Neuronal stem cell (in vitro differentiated cells): ENCODE results near the gene SVIL.
"Not testable (repeated sequence)": the region's sequence is repeated elsewhere in the genome, so short reads cannot be mapped to it uniquely, and the experiment has no call there.

Source experiments
- DNase-seq: peaks from one replicate; pipeline ENCODE4 v3.0.0-alpha.2; 2013; ENCODE audit warnings: low spot score
- H2AFZ ChIP-seq: one replicate; pipeline ENCODE4 v1.6.1; 2013; ENCODE audit warnings: mild to moderate bottlenecking, low read length, inconsistent platforms
- H2AK5ac ChIP-seq: 2 replicates; pipeline ENCODE4 v1.6.1; 2013; ENCODE audit warnings: low read depth, mild to moderate bottlenecking, inconsistent platforms, low read length, moderate library complexity, mixed read lengths
- H2BK120ac ChIP-seq: 2 replicates; pipeline ENCODE4 v1.6.1; 2013; ENCODE audit warnings: low read depth, mild to moderate bottlenecking, inconsistent platforms, low read length, moderate library complexity, mixed read lengths
- H2BK12ac ChIP-seq: one replicate; pipeline ENCODE4 v1.6.1; 2013; ENCODE audit warnings: low read length, inconsistent platforms
- H2BK15ac ChIP-seq: 2 replicates; pipeline ENCODE4 v1.6.1; 2013; ENCODE audit warnings: mild to moderate bottlenecking, low read length, inconsistent platforms, mixed read lengths
- H2BK5ac ChIP-seq: one replicate; pipeline ENCODE4 v1.6.1; 2013; ENCODE audit warnings: inconsistent platforms, mild to moderate bottlenecking, low read length, moderate library complexity
- H3K14ac ChIP-seq: one replicate; pipeline ENCODE4 v1.6.1; 2013; ENCODE audit warnings: low read length, inconsistent platforms
- H3K18ac ChIP-seq: 2 replicates; pipeline ENCODE4 v1.6.1; 2013; ENCODE audit warnings: low read length, inconsistent platforms
- H3K23ac ChIP-seq: 2 replicates; pipeline ENCODE4 v1.6.1; 2013; ENCODE audit warnings: low read depth, mild to moderate bottlenecking, mixed read lengths, low read length, inconsistent platforms; ENCODE audit not compliant: poor library complexity
- H3K27ac ChIP-seq: replicated peaks from 3 replicates; pipeline ENCODE4 v1.5.1; 2013; ENCODE audit warnings: low read length, inconsistent platforms
- H3K27me3 ChIP-seq, 3 experiments: 2 replicates each; pipeline ENCODE4 v1.6.1; 2013; ENCODE audit warnings: low read length in 3 of 3, mild to moderate bottlenecking in 2 of 3, inconsistent platforms in 1 of 3, low read depth in 1 of 3, mixed read lengths in 1 of 3, moderate library complexity in 1 of 3; ENCODE audit not compliant: control insufficient read depth in 3 of 3, insufficient read depth in 3 of 3
- H3K36me3 ChIP-seq, 2 donors: replicated peaks in 1 of 2; 2 replicates each; pipeline ENCODE4 v1.6.1; 2013; ENCODE audit warnings: low read length in 2 of 2; ENCODE audit not compliant: control insufficient read depth in 2 of 2, insufficient read depth in 2 of 2
- H3K4ac ChIP-seq: 2 replicates; pipeline ENCODE4 v1.6.1; 2013; ENCODE audit warnings: inconsistent platforms, mild to moderate bottlenecking, low read length, moderate library complexity
- H3K4me1 ChIP-seq, 2 donors: 1 replicate in 1 of 2; 2 replicates in 1 of 2; pipeline ENCODE4 v1.6.1; 2013; ENCODE audit warnings: low read length in 2 of 2, low read depth in 1 of 2; ENCODE audit not compliant: control insufficient read depth in 2 of 2, insufficient read depth in 1 of 2
- H3K4me2 ChIP-seq: one replicate; pipeline ENCODE4 v1.6.1; 2013; ENCODE audit warnings: mild to moderate bottlenecking, low read length, inconsistent platforms; ENCODE audit not compliant: insufficient read depth, poor library complexity, severe bottlenecking
- H3K4me3 ChIP-seq, 2 donors: 2 replicates each; pipeline ENCODE4 v1.5.1; 2013; ENCODE audit warnings: low read length in 2 of 2, mild to moderate bottlenecking in 2 of 2, inconsistent platforms in 1 of 2, moderate library complexity in 1 of 2
- H3K79me1 ChIP-seq: one replicate; pipeline ENCODE4 v1.6.1; 2013; ENCODE audit warnings: low read depth, mild to moderate bottlenecking, inconsistent platforms, low read length, moderate library complexity
- H3K9ac ChIP-seq: one replicate; pipeline ENCODE4 v1.6.1; 2013; ENCODE audit warnings: mild to moderate bottlenecking, low read depth, low read length, inconsistent platforms; ENCODE audit not compliant: poor library complexity
- H3K9me3 ChIP-seq, 2 donors: replicated peaks in 1 of 2; 2 replicates each; pipeline versions ENCODE3 to v1.6.1; 2013; ENCODE audit warnings: low read length in 2 of 2, mild to moderate bottlenecking in 2 of 2, inconsistent platforms in 1 of 2, low read depth in 1 of 2, mixed read lengths in 1 of 2, moderate library complexity in 1 of 2; ENCODE audit not compliant: control insufficient read depth in 2 of 2, insufficient read depth in 1 of 2
- H4K8ac ChIP-seq: one replicate; pipeline ENCODE4 v1.6.1; 2013; ENCODE audit warnings: low read depth, mild to moderate bottlenecking, inconsistent platforms, low read length, moderate library complexity
- H4K91ac ChIP-seq: one replicate; pipeline ENCODE4 v1.6.1; 2013; ENCODE audit warnings: low read length, low read depth, mild to moderate bottlenecking, inconsistent platforms; ENCODE audit not compliant: poor library complexity
- WGBS, 2 donors: extraction: QIAGEN DNeasy Blood & Tissue Kit; methylation state at CpG; one replicate each; pipeline ENCODE4 v1.1.7; 2013; ENCODE audit warnings: missing lambda C conversion rate in 2 of 2, mixed read lengths in 1 of 2; ENCODE audit not compliant: insufficient read length in 2 of 2, insufficient replicate concordance in 1 of 2; ENCODE audit errors: extremely low coverage in 2 of 2; 5-methylcytosine and 5-hydroxymethylcytosine counted together

The SVIL gene

GRCh38 chr10:29553116-29553515 is 81.7 kb downstream of the SVIL start:
- not testable (repeated sequence) for H3K79me1 ChIP-seq, H4K91ac ChIP-seq, H2BK120ac ChIP-seq, H3K4me2 ChIP-seq, H2BK5ac ChIP-seq, H3K18ac ChIP-seq, H3K27me3 ChIP-seq, H3K9me3 ChIP-seq, H2AFZ ChIP-seq, DNase-seq, H4K8ac ChIP-seq, H3K27ac ChIP-seq, H3K4me3 ChIP-seq, H3K9ac ChIP-seq, H3K4ac ChIP-seq, H2AK5ac ChIP-seq, H2BK15ac ChIP-seq, H2BK12ac ChIP-seq, H3K23ac ChIP-seq, H3K14ac ChIP-seq
- WGBS, 2 donors: no CpG with 5 or more reads among the region's 9 CpGs
- H3K36me3 ChIP-seq: peaks cover 26 to 28% of the 10 kb centered on the region in 2 donors
- peaks cover 13 to 16% of the 10 kb centered on the region in 2 donors for H3K4me1 ChIP-seq

- not testable (repeated sequence) for H4K8ac ChIP-seq, H2BK5ac ChIP-seq, H3K23ac ChIP-seq, H3K4ac ChIP-seq, H3K18ac ChIP-seq, H2AK5ac ChIP-seq, H3K4me2 ChIP-seq, H3K79me1 ChIP-seq, H3K27me3 ChIP-seq, H3K9ac ChIP-seq, H2BK15ac ChIP-seq, H2AFZ ChIP-seq, H2BK120ac ChIP-seq, H3K4me3 ChIP-seq, H3K14ac ChIP-seq, H3K4me1 ChIP-seq, DNase-seq, H3K27ac ChIP-seq, H4K91ac ChIP-seq, H2BK12ac ChIP-seq, H3K9me3 ChIP-seq
- no CpG with 5 or more reads among the region's 3 CpGs for WGBS, 2 donors
- peaks cover 26 to 27% of the 10 kb centered on the region in 2 donors for H3K36me3 ChIP-seq
These were observed 85.3 kb downstream of the SVIL start for GRCh38 chr10:29549493-29549892.

- H3K4me3 ChIP-seq: no peak overlapping the region
- H3K27me3 ChIP-seq: no peaks in the 10 kb centered on the region
- H3K18ac ChIP-seq: no peak overlapping the region
- no peak overlapping the region for H2BK12ac ChIP-seq
- no peak overlapping the region for H3K27ac ChIP-seq
- no peak overlapping the region for H2AFZ ChIP-seq
- no peak overlapping the region for H2BK15ac ChIP-seq
- H3K36me3 ChIP-seq: peaks cover 16 to 17% of the 10 kb centered on the region in 2 donors
- no peak overlapping the region for H3K4ac ChIP-seq
- no peak overlapping the region for H3K4me2 ChIP-seq
- no peak overlapping the region for H2BK5ac ChIP-seq
- H2AK5ac ChIP-seq: no peak overlapping the region
- no peak overlapping the region for H3K23ac ChIP-seq
- H4K8ac ChIP-seq: no peak overlapping the region
- no peaks in the 10 kb centered on the region for H3K79me1 ChIP-seq
- no peak overlapping the region for H2BK120ac ChIP-seq
- no peak for DNase-seq
- H3K9ac ChIP-seq: no peak overlapping the region
- H3K14ac ChIP-seq: no peak overlapping the region
- H4K91ac ChIP-seq: no peak overlapping the region
- H3K4me1 ChIP-seq: peaks cover 0 to 10% of the 10 kb centered on the region in 2 donors
- WGBS, 2 donors: no CpG with 5 or more reads among the region's 2 CpGs
- no peaks in the 10 kb centered on the region for H3K9me3 ChIP-seq
These were observed 87.9 kb downstream of the SVIL start for GRCh38 chr10:29546773-29547313.

DNA sequence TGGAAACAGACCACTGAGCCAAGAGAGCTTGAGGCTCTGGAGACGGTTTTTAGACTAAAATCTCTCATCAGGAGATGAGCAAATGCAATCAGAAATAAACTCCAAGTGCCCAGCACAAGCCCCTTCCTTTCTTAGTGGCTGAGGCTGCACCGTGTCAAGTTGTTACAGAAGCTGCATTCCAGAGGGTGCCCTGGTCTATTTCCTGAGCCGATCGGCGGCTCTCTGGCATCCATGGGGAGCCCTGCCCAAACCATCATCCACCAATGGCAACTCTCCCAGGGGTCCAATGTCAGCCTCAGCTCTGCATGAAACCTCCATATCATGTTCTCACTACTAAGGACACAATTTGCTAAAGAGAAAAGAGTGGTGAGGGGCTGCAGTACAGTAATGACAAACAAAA is 89.6 kb downstream of the SVIL start:
- H2BK5ac ChIP-seq: no peak overlapping the region
- no peak overlapping the region for H3K4ac ChIP-seq
- H3K23ac ChIP-seq: no peak overlapping the region
- peaks cover 3 to 8% of the 10 kb centered on the region in 2 donors for H3K36me3 ChIP-seq
- peaks cover 0 to 12% of the 10 kb centered on the region in 2 donors for H3K4me1 ChIP-seq
- H3K4me2 ChIP-seq: no peak overlapping the region
- no peak for DNase-seq
- H3K27ac ChIP-seq: no peak overlapping the region
- H3K18ac ChIP-seq: no peak overlapping the region
- no CpG with 5 or more reads among the region's 5 CpGs for WGBS, 2 donors
- H3K79me1 ChIP-seq: no peaks in the 10 kb centered on the region
- no peaks in the 10 kb centered on the region for H3K27me3 ChIP-seq
- H2AK5ac ChIP-seq: no peak overlapping the region
- no peaks in the 10 kb centered on the region for H3K9me3 ChIP-seq
- no peak overlapping the region for H4K8ac ChIP-seq
- no peak overlapping the region for H2AFZ ChIP-seq
- no peak overlapping the region for H3K9ac ChIP-seq
- H3K14ac ChIP-seq: no peak overlapping the region
- H2BK12ac ChIP-seq: no peak overlapping the region
- H2BK15ac ChIP-seq: no peak overlapping the region
- H4K91ac ChIP-seq: no peak overlapping the region
- no peak overlapping the region for H3K4me3 ChIP-seq
- H2BK120ac ChIP-seq: no peak overlapping the region
